BLaER1 treated with 17β-estradiol and CSF1 and Interleukin-3, amounts not matched to agents 10 nM and 100 nM (cell line): ENCODE data around the gene MVK.

Experiments used
- H3K27ac ChIP-seq, 11 experiments: shearing (Covaris generic); formaldehyde crosslinking; 2 replicates each; pipeline ENCODE4 v1.8.1; 2022
- H3K27me3 ChIP-seq, 11 experiments: shearing (Covaris generic); formaldehyde crosslinking; 2 replicates each; pipeline ENCODE4 v1.8.1; 2022
- H3K36me3 ChIP-seq, 11 experiments: shearing (Covaris generic); formaldehyde crosslinking; 2 replicates each; pipeline ENCODE4 v1.8.1; 2022
- H3K4me1 ChIP-seq, 10 experiments: shearing (Covaris generic); formaldehyde crosslinking; 2 replicates each; pipeline ENCODE4 v1.8.1; 2022
- H3K4me2 ChIP-seq, 11 experiments: shearing (Covaris generic); formaldehyde crosslinking; 2 replicates each; pipeline ENCODE4 v1.8.1; 2022
- H3K4me3 ChIP-seq, 10 experiments: shearing (Covaris generic); formaldehyde crosslinking; 2 replicates each; pipeline ENCODE4 v1.8.1; 2022
- H3K9ac ChIP-seq, 11 experiments: shearing (Covaris generic); formaldehyde crosslinking; 2 replicates each; pipeline ENCODE4 v1.8.1; 2022
- H3K9me3 ChIP-seq, 11 experiments: shearing (Covaris generic); formaldehyde crosslinking; replicated peaks in 1 of 11; 2 replicates each; pipeline ENCODE4 v1.8.1; 2022
- H4K20me1 ChIP-seq, 11 experiments: shearing (Covaris generic); formaldehyde crosslinking; 2 replicates each; pipeline ENCODE4 v1.8.1; 2022
- Cebpa-rat ChIP-seq, 11 experiments: shearing (Covaris generic); IDR thresholded peaks; 2 replicates each; pipeline ENCODE4 v1.8.1; 2022

MVK gene

DNA sequence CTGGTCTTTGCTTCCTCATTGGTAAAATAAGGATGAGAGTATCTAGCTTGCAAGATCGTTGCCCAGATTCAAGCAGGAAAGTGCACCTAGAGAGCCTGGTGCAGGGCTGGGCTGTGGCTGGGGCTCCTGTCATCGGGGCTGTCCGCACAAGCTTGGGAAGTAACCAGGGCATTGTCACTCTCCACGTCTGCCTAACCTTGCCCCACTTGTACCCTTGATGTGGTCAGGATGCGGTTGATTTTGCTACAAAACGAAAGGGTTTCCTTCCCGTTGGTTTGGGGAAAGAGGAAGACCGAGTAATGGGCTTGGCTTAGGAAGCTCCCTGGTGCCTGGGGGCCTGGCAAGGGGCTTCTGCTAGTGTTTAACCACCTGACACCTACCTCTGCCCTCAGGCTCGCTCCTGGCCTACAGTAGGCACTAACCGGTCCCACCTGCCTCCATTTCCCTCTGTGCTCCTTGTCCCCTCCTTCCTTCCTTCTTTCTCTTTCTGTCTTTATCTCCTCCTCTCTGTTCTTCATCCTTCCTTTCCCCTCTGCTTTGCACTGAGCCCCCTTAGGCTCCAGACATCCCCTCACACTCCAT, 21.8 kb downstream of the MVK start:
- Histone ChIP-seq H3K4me3 (no peak overlapping the region), H3K27me3 (no peaks in the 10 kb centered on the region), H3K36me3 (peaks cover 0 to 29% (median 0%) of the 10 kb centered on the region in 11 experiments; a peak in 5 of 22 replicates), H3K4me1 (peaks cover 16 to 75% (median 56%) of the 10 kb centered on the region in 10 experiments), H3K9ac (no peak overlapping the region), H3K27ac (no peak overlapping the region), H4K20me1 (peaks cover 0 to 85% (median 32%) of the 10 kb centered on the region in 11 experiments; a peak in 18 of 22 replicates), H3K4me2 (peak overlapping the region; percentile 51 to 86 (median 76)), H3K9me3 (no peaks in the 10 kb centered on the region)
- TF ChIP-seq Cebpa-rat (IDR thresholded peaks at IDR 0.05) = 0 out of 22 replicates have a peak, but pooled peaks of 1 of the 11 experiments have one; percentile 28

DNA sequence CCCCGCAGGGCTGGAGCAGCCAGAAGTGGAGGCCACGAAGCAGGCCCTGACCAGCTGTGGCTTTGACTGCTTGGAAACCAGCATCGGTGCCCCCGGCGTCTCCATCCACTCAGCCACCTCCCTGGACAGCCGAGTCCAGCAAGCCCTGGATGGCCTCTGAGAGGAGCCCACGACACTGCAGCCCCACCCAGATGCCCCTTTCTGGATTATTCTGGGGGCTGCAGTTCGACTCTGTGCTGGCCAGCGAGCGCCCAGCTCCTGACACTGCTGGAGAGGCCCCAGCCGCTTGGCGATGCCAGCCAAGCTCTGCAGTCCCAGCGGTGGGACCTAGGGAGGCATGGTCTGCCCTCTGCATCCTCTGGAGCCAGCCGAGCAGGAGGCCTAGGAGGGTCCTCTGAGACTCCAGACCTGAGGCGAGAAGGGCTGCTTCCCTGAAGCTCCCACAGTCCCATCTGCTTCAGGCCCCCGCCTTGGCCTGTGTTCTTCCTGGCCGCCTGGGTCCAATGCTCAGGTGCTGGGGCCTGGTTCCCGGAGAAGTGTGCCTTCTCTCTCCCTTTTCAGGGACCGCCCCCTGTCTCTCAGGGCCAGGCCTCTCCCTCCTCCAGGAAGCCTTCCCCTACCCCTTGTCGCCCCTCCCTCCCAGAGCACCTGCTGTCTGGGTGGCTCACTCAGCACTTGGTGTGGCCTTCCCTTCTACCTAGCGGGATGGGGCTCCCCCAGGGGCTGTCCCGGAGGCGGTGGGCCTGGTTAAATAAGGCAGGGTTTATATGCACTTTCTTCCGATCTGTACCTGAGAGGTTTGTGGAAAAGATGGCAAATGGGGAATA, 23.0 kb downstream of the MVK start:
- Histone ChIP-seq H3K4me3 (no peak overlapping the region), H3K36me3 (peaks cover 0 to 25% (median 0%) of the 10 kb centered on the region in 11 experiments; a peak in 5 of 22 replicates), H3K4me2 (peak overlapping the region in 3 of 11 experiments; percentile 18 to 81 (median 78); a peak in 3 of 22 replicates), H3K9me3 (no peaks in the 10 kb centered on the region), H3K27me3 (no peaks in the 10 kb centered on the region), H4K20me1 (peaks cover 0 to 73% (median 32%) of the 10 kb centered on the region in 11 experiments; a peak in 18 of 22 replicates), H3K9ac (no peak overlapping the region), H3K4me1 (peaks cover 16 to 68% (median 56%) of the 10 kb centered on the region in 10 experiments), H3K27ac (no peak overlapping the region)
- TF ChIP-seq Cebpa-rat (IDR thresholded peaks at IDR 0.05) = no peak

DNA sequence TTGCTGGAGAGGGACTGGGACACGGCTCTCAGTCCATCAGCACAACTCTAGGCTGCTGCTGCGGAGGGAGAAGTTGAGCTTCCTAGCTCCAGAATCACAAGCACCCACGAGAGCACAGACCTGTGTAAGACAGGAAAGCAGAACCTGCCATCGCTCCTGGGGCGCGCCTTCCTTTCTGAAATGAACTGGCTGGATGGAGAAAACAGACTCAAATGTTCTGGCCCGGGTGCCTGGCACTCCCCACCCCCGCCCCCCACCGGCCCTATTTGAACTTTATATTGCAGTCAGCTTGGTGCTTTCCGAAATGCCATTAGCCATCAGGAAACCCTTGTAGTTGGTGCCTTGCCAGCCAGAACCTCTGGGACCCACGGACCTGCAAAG, 23.8 kb downstream of the MVK start:
- H3K36me3 ChIP-seq = peaks cover 0 to 17% (median 0%) of the 10 kb centered on the region in 11 experiments; a peak in 4 of 22 replicates
- peaks cover 0 to 65% (median 31%) of the 10 kb centered on the region in 11 experiments; a peak in 18 of 22 replicates for H4K20me1 ChIP-seq
- no peak overlapping the region for H3K9ac ChIP-seq
- H3K4me1 ChIP-seq = peaks cover 16 to 68% (median 57%) of the 10 kb centered on the region in 10 experiments
- H3K27ac ChIP-seq = no peak overlapping the region
- peak overlapping the region in 4 of 11 experiments; percentile 15 to 55 (median 28); a peak in 6 of 22 replicates for H3K4me2 ChIP-seq
- H3K27me3 ChIP-seq = no peaks in the 10 kb centered on the region
- no peak for TF ChIP-seq Cebpa-rat (IDR thresholded peaks at IDR 0.05)
- no peak overlapping the region for H3K4me3 ChIP-seq
- H3K9me3 ChIP-seq = no peaks in the 10 kb centered on the region

DNA sequence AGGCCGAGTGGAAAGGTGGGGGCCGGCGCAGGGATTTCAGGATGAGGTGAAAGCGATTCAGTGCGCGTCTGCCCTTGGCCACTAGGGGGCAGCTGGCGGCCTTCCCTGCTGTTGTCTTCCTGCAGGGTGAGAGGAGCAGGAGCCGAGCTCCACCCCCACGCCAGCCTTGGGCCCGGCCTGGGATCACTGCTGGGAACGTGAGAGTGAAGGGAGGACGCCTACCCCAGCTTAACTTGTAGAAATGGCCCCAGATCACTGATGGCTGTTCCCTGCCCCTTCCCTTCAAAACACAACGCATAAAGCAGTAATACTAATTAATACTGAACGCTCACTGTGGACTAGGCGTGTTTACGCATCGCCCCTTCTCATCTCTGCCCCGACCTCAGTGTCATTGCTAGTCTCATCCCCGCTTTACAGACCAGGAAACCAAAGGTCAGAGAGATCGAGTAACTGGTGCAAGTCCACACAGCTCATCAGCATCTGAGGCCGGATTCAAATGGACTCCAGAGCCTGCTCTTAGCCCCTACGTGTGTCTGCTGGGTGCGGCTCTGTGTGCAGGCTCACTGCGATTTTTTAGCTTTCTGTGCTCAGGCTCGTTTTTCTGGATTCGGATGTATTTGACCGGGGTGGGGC, 24.3 kb downstream of the MVK start:
- Histone ChIP-seq H3K4me3 (no peak overlapping the region), H3K9ac (no peak overlapping the region), H3K36me3 (peaks cover 0 to 12% (median 0%) of the 10 kb centered on the region in 11 experiments; a peak in 2 of 22 replicates)

DNA sequence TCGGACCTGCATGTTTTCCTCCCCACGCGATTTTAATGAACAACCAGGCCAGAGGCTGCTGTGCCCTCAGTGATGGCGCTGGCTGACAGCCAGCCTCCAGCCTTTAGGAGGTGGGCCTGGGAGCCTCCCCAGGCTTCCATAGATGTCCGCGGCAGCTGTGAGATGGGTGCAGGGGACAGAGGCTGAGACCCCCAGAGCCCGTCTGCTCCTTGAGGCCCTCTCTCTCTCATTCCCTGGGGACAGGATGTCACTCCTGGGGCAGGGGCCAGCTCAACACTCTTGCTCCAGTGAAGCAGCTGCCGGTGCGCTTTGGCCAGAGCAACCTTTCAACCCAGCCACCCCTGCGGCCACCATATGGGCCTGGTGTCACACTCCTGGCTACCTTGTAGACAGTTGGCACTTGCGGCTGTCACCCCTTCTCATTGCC, 24.8 kb downstream of the MVK start:
- Histone ChIP-seq H3K4me1 (peaks cover 16 to 64% (median 55%) of the 10 kb centered on the region in 10 experiments), H3K27ac (no peak overlapping the region), H3K4me2 (peak overlapping the region in 1 of 11 experiments; percentile 10; a peak in 1 of 22 replicates), H3K27me3 (no peaks in the 10 kb centered on the region), H4K20me1 (peaks cover 0 to 55% (median 28%) of the 10 kb centered on the region in 11 experiments; a peak in 18 of 22 replicates), H3K9me3 (no peaks in the 10 kb centered on the region), H3K4me3 (no peak overlapping the region), H3K36me3 (peaks cover 0 to 7% (median 0%) of the 10 kb centered on the region in 11 experiments; a peak in 2 of 22 replicates), H3K9ac (no peak overlapping the region)
- TF ChIP-seq Cebpa-rat (IDR thresholded peaks at IDR 0.05) = no peak

More for the DNA sequence above, 24.3 kb downstream of the MVK start:
- Histone ChIP-seq H3K4me2 (peak overlapping the region in 4 of 11 experiments; percentile 10 to 55 (median 28); a peak in 9 of 22 replicates), H3K4me1 (peaks cover 16 to 68% (median 57%) of the 10 kb centered on the region in 10 experiments), H3K9me3 (no peaks in the 10 kb centered on the region), H3K27me3 (no peaks in the 10 kb centered on the region), H3K27ac (no peak overlapping the region), H4K20me1 (peaks cover 0 to 60% (median 31%) of the 10 kb centered on the region in 11 experiments; a peak in 18 of 22 replicates)
- TF ChIP-seq Cebpa-rat (IDR thresholded peaks at IDR 0.05) = no peak

DNA sequence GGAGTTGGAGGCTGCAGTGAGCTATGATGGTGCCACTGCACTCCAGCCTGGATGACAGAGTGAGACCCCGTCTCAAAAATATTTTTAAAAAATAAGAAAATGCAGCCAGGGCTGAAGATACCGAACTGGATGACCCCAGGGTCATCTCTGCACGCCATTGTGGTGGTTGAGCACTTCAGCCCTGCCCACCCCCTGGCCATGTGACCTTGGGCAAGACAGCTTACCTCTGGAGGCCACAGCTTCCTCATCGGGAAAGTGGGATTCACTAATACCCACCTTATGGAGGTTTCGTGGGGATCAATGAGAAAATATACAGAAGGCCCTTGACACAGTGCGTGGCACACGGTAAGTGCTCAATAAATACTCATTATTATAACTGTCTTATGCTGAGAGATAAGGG, 25.5 kb downstream of the MVK start:
- no peak for TF ChIP-seq Cebpa-rat (IDR thresholded peaks at IDR 0.05)

DNA sequence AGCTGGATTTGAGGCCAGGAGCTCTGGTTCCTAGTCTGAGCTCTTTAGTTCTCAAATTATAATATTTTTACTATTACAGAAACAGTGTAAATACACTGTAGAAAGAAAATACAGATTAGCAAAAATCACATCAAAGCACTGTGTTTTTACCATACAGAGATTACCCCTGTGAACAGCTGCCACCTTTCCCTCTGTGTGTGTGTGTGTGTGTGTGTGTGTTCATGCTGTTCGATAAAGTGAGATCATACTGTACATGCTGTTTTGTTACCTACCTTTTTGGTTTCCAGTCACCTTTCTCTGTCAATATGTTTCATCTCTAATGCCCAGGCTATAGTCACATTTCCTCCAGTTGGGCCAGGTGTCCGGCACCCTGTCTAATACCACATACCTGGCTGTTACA, 26.9 kb downstream of the MVK start:
- no peak overlapping the region for H3K27ac ChIP-seq
- no peaks in the 10 kb centered on the region; a peak in 1 of 22 replicates for H3K36me3 ChIP-seq
- no peaks in the 10 kb centered on the region for H3K27me3 ChIP-seq
- no peaks in the 10 kb centered on the region for H3K9me3 ChIP-seq
- H3K4me3 ChIP-seq = no peak overlapping the region
- no peak for TF ChIP-seq Cebpa-rat (IDR thresholded peaks at IDR 0.05)
- peak overlapping the region in 8 of 11 experiments; percentile 3 to 82 (median 56); a peak in 13 of 22 replicates for H3K4me2 ChIP-seq
- H3K4me1 ChIP-seq = peaks cover 4 to 66% (median 51%) of the 10 kb centered on the region in 10 experiments; a peak in 19 of 20 replicates
- no peak overlapping the region for H3K9ac ChIP-seq
- peaks cover 0 to 35% (median 18%) of the 10 kb centered on the region in 11 experiments; a peak in 17 of 22 replicates for H4K20me1 ChIP-seq

More for the DNA sequence above, 25.5 kb downstream of the MVK start:
- Histone ChIP-seq H3K9me3 (no peaks in the 10 kb centered on the region), H3K27me3 (no peaks in the 10 kb centered on the region), H3K4me2 (peak overlapping the region in 5 of 11 experiments; percentile 31 to 67 (median 58); a peak in 5 of 22 replicates), H3K4me3 (no peak overlapping the region), H3K36me3 (peaks cover 0 to 2% (median 0%) of the 10 kb centered on the region in 11 experiments; a peak in 2 of 22 replicates), H3K4me1 (peaks cover 16 to 68% (median 56%) of the 10 kb centered on the region in 10 experiments), H3K27ac (no peak overlapping the region), H3K9ac (no peak overlapping the region), H4K20me1 (peaks cover 0 to 49% (median 28%) of the 10 kb centered on the region in 11 experiments; a peak in 18 of 22 replicates)

DNA sequence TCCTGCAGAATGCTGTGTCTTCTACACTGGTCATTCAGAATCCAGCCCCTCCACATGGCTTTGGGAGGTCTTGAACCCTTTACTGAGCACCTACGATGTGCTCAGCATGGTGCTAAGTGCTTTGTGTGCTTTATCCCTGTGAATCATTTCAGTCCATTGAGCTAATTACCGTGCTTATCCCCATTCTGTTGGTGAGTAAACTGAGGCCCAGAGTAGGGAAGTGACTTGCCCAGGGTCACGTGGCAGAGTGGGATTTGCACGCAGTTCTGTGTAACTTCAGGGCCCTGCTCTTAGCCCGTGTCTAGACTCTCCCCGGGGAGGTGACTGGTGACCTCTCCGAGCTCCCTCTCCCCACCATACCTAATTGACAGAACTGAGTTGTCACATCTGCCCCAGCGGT, 27.4 kb downstream of the MVK start:
- Histone ChIP-seq H3K9ac (no peak overlapping the region), H3K9me3 (no peaks in the 10 kb centered on the region), H3K27me3 (no peaks in the 10 kb centered on the region), H3K27ac (no peak overlapping the region), H3K4me3 (no peak overlapping the region), H3K4me1 (peaks cover 0 to 66% (median 48%) of the 10 kb centered on the region in 10 experiments; a peak in 16 of 20 replicates), H3K4me2 (no peak overlapping the region), H4K20me1 (peaks cover 0 to 30% (median 14%) of the 10 kb centered on the region in 11 experiments; a peak in 17 of 22 replicates), H3K36me3 (no peaks in the 10 kb centered on the region; a peak in 1 of 22 replicates)
- no peak for TF ChIP-seq Cebpa-rat (IDR thresholded peaks at IDR 0.05)
